Subcutaneous adipose tissue (tissue), 4 donors: ENCODE data around the gene PILRA. TPM values are rescaled to one million over a fixed set of nuclear protein-coding genes. Genes with fewer than 3 reads are reported as not detected.

ENCODE experiments used
- total RNA-seq, 4 donors: library from RNA; depleted of rRNA; stranded (reverse); fragments of >200 nt; gene quantifications; one replicate each; pipeline ENCODE4 v1.1.0, GENCODE V29; 2016
- TF ChIP-seq, protein P1 (sequence below): fragments of 450-650 bp; IDR thresholded peaks from one replicate; pipeline ENCODE4 v1.5.1; 2016; ENCODE audit warnings: low read depth, mild to moderate bottlenecking, control low read depth, antibody characterized with exemption, moderate library complexity

PILRA gene
- total RNA-seq, 4 donors from 2014 or later, result 8.0 to 44.2 (median 9.9) TPM

DNA sequence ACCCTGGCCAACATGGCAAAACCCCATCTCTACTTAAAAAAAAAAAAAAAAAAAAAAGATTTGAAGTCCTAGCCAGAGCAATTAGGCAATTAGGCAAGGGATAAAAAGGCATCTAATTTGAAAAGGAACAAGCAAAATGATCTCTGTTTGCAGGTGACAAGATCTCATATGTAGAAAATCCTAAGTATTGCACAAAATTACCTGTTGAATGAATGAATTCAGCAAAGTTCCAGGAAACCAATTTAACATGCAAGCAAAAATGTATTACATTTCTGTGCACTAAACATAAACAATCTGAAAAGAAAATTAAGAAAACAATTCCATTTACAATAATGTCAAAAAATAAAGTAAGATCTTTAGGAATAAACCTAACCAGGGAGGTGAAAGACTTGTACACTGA is 10.2 kb upstream of the PILRA start:
- TF ChIP-seq, protein P1, sequence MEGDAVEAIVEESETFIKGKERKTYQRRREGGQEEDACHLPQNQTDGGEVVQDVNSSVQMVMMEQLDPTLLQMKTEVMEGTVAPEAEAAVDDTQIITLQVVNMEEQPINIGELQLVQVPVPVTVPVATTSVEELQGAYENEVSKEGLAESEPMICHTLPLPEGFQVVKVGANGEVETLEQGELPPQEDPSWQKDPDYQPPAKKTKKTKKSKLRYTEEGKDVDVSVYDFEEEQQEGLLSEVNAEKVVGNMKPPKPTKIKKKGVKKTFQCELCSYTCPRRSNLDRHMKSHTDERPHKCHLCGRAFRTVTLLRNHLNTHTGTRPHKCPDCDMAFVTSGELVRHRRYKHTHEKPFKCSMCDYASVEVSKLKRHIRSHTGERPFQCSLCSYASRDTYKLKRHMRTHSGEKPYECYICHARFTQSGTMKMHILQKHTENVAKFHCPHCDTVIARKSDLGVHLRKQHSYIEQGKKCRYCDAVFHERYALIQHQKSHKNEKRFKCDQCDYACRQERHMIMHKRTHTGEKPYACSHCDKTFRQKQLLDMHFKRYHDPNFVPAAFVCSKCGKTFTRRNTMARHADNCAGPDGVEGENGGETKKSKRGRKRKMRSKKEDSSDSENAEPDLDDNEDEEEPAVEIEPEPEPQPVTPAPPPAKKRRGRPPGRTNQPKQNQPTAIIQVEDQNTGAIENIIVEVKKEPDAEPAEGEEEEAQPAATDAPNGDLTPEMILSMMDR, result no peak

DNA sequence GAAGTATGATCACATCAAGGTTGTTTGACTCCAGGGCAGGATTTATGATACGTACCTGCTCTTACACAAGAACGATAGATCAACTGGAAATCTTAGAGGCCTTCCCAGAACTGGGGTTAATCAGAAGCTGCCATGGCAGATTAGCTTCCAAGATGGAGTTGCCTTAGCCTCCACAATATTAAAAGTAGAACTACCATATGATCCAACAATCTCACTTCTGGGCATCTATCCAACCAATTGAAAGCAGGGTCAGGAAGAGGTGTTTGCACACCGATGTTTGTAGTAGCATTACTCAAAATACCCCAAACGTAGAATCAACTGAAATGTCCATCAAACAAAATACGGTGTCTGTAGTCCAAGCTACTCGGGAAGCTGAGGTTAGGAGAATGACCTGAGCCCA is 8.8 kb upstream of the PILRA start:
- TF ChIP-seq, protein P1, result no peak

DNA sequence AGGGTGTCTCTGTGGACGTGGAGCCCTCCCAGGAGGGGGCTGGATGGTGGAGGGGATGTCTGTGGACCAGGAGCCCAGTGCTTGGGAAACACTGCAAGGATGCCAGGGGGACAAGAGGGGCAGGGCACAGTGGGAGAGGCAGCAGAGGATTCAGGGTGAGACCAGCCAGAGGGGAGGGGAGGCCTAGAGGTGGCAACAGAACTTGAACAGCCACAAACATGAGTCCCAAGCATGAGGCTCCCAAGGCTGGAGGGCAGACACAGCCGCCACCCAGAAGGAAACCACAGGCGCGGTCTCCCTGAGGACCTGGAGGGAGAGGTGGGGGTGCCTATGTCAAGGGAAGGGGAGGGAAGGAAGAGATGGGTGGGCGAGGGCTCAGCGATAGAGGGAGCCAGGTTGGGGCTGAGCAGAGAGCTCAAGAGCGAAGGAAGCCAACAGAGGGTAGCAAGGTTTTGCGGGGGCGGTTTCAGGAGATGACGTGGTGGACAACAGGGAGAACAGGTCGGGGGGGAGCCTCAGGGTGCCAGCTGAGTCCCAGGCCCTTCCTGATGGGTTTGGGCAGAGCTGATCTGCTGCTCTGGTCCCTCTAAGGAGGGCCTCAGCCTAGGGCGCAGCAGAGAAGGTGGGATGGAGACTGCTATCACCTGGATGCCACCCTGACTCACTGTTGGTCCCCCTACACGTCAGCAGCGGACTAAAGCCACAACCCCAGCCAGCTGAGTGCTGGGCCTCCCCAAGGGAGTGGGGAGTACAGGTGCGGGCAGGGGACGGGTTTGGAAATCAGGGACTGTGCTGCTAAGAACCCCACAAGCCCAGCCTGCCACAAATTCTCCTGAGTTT is 6.7 kb upstream of the PILRA start:
- TF ChIP-seq, protein P1, result no peak

DNA sequence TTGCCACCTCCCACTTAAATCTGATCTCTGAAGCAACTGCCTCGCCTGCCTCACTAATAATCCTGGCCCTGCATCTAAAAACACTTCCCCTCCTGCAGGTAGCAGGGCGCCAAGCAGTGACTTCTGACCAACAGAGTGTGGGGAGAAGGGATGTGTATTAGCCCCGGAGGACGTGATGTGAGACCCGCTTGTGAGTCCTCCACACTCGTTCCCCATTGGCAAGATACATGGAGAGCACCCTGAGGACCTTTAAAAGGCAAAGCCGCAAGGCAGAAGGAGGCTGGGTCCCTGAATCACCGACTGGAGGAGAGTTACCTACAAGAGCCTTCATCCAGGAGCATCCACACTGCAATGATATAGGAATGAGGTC is 6.1 kb upstream of the PILRA start:
- TF ChIP-seq, protein P1, result no peak

DNA sequence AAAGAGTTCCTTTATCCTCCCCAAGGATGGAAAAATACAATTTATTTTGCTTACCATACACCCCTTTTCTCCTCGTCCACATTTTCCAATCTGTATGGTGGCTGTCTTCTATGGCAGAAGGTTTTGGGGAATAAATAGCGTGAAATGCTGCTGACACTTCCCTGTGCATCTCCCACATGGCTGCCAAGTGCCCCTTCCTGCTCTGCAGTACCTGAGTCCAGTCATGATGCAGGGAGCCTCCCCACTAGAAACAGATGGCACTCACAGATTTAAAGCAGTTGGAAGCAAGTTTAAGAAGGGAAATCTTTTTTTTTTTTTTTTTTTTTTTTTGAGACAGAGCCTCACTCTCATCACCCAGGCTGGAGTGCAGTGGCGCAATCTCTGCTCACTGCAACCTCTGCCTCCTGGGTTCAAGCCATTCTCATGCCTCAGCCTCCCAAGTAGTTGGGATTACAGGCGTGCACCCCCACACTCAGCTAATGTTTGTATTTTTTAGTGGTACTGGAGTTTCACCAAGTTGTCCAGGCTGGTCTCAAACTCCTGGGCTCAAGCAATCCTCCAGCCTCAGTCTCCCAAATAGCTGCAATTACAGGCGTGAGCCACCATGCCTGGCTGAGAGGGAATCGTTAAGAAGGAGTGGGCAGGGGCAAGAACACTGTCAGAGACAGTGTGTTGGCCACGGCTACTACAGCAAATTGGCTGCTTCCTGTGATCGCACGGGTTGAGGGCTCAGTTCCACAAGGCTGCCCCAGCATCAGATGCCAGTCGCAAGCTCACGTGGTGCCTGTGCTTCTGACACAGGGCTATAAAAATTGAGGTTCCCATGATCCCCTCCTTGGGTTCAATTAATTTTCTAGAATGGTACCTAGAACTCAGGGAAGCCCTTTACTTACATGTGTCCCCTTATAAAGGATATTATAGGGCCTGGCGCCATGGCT is 5.3 kb upstream of the PILRA start:
- TF ChIP-seq, protein P1, result no peak

DNA sequence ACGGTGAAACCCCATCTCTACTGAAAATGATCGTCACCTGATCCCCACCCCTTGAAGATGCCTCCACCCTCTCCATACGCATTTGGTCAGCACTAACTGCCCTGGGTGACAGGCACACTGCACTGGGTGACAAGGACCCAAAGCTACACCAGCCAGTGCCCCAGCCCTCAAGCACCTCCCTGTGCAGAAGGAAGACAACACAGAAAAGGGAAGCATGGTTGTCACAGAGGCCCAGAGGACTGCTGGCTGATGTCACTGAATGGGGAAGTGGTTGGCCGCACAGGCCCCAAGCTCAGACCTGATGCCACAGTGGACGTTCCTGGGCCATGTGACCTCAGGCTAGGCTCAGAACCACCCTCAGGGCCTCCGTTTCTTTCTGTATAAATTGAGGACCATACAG is 4.2 kb upstream of the PILRA start:
- TF ChIP-seq, protein P1, result no peak

DNA sequence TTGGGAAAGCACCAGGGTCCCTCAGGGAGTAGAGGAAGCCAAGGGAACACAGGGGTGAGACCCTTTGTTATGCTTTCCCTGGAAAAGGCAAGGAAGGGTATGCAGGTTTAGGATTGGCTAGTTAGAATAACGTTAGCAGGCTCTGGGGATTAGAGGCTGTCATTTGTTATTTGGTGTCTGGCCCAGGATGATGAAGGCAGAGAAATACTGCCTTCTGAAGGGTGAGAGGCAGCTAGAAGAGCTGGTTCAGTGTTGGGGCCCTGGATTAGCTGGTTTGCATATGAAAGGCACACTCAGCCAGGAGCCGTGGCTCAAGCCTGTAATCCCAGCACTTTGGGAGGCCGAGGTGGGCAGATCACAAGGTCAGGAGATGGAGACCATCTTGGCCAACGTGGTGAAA is 3.0 kb upstream of the PILRA start:
- TF ChIP-seq, protein P1, result no peak
